SJCRH30 (cell line): ENCODE results near the gene SPR. TPM values are rescaled to one million over a fixed set of nuclear protein-coding genes. Genes with fewer than 3 reads are reported as not detected.

Experiments used
- DNase-seq, 2 experiments: peaks; one replicate each; pipeline ENCODE4 v3.0.0-alpha.2; 2015 to 2020
- H3K27ac ChIP-seq: fragments of 250-450 bp; sonication (Bioruptor Pico); 2 replicates; pipeline ENCODE4 v1.5.1; 2020; ENCODE audit warnings: mild to moderate bottlenecking, moderate library complexity
- H3K27me3 ChIP-seq: fragments of 250-450 bp; sonication (Bioruptor Pico); 2 replicates; pipeline ENCODE4 v1.5.1; 2020; ENCODE audit warnings: mild to moderate bottlenecking, moderate library complexity
- H3K36me3 ChIP-seq: fragments of 250-450 bp; sonication (Bioruptor Pico); 2 replicates; pipeline ENCODE4 v1.5.1; 2020; ENCODE audit warnings: mild to moderate bottlenecking, moderate library complexity
- H3K4me1 ChIP-seq: fragments of 250-450 bp; sonication (Bioruptor Pico); 2 replicates; pipeline ENCODE4 v1.5.1; 2020; ENCODE audit warnings: mild to moderate bottlenecking, moderate library complexity
- H3K4me3 ChIP-seq: fragments of 250-450 bp; sonication (Bioruptor Pico); 2 replicates; pipeline ENCODE4 v1.5.1; 2020; ENCODE audit warnings: mild to moderate bottlenecking, moderate library complexity
- H3K9me3 ChIP-seq: fragments of 250-450 bp; sonication (Bioruptor Pico); replicated peaks from 2 replicates; pipeline ENCODE4 v1.5.1; 2020; ENCODE audit warnings: mild to moderate bottlenecking, moderate library complexity
- total RNA-seq: library from RNA; depleted of rRNA; stranded (reverse); fragments of >200 nt; shearing (Covaris generic); gene quantifications from 2 replicates; pipeline ENCODE4 v1.2.3, GENCODE V29; 2014

SPR gene
- total RNA-seq, 1 experiment from 2014 or later, result 34.3 TPM

- no peak for DNase-seq
- Histone ChIP-seq H3K4me1 (no peaks in the 10 kb centered on the region), H3K9me3 (no peaks in the 10 kb centered on the region), H3K27ac (no peak overlapping the region), H3K36me3 (no peaks in the 10 kb centered on the region), H3K4me3 (peak overlapping the region; percentile 46), H3K27me3 (peaks cover 55% of the 10 kb centered on the region)
Observed at GRCh38 chr2:72915907-72916742, 28.9 kb downstream of the SPR start.

GRCh38 chr2:72916743-72917137, 29.5 kb downstream of the SPR start:
- Histone ChIP-seq H3K27ac (no peak overlapping the region), H3K9me3 (no peaks in the 10 kb centered on the region), H3K4me3 (no peak overlapping the region), H3K4me1 (no peaks in the 10 kb centered on the region), H3K36me3 (no peaks in the 10 kb centered on the region), H3K27me3 (peaks cover 58% of the 10 kb centered on the region)
- no peak for DNase-seq

GRCh38 chr2:72917138-72917876, 30.1 kb downstream of the SPR start, which contains the start of gene EMX1:
Gene EMX1, plus strand, starts transcription at chr2:72917519. Its CDS starts 334 bp downstream, at chr2:72917853.
- DNase-seq, result no peak
- peaks cover 64% of the 10 kb centered on the region for H3K27me3 ChIP-seq

GRCh38 chr2:72917877-72918553, 30.8 kb downstream of the SPR start:
- no peak for DNase-seq
- H3K4me1 ChIP-seq, result no peaks in the 10 kb centered on the region
- H3K27ac ChIP-seq, result no peak overlapping the region
- no peaks in the 10 kb centered on the region for H3K36me3 ChIP-seq
- H3K9me3 ChIP-seq, result no peaks in the 10 kb centered on the region
- peak overlapping the region; percentile 33 for H3K4me3 ChIP-seq
- H3K27me3 ChIP-seq, result peaks cover 64% of the 10 kb centered on the region

More at GRCh38 chr2:72917138-72917876, 30.1 kb downstream of the SPR start, which contains the start of gene EMX1:
- Histone ChIP-seq H3K9me3 (no peaks in the 10 kb centered on the region), H3K4me1 (no peaks in the 10 kb centered on the region), H3K36me3 (no peaks in the 10 kb centered on the region), H3K4me3 (peak within 1 kb of the TSS; percentile 33), H3K27ac (no peak within 1 kb of the TSS)

- Histone ChIP-seq H3K27ac (no peak overlapping the region), H3K9me3 (no peaks in the 10 kb centered on the region), H3K4me1 (no peaks in the 10 kb centered on the region), H3K36me3 (no peaks in the 10 kb centered on the region), H3K4me3 (peak overlapping the region; percentile 19; the same call in 1 of the 2 replicates), H3K27me3 (peaks cover 79% of the 10 kb centered on the region)
- DNase-seq, result no peak
Observed at GRCh38 chr2:72919414-72920317, 32.5 kb downstream of the SPR start.

GRCh38 chr2:72920318-72921087, 33.3 kb downstream of the SPR start:
- no peak for DNase-seq
- no peaks in the 10 kb centered on the region for H3K4me1 ChIP-seq
- no peaks in the 10 kb centered on the region for H3K36me3 ChIP-seq
- H3K27ac ChIP-seq, result no peak overlapping the region
- peaks cover 79% of the 10 kb centered on the region for H3K27me3 ChIP-seq
- H3K9me3 ChIP-seq, result no peaks in the 10 kb centered on the region
- peak overlapping the region; percentile 19; the same call in 1 of the 2 replicates for H3K4me3 ChIP-seq

GRCh38 chr2:72921088-72921851, 34.1 kb downstream of the SPR start:
- H3K36me3 ChIP-seq, result no peaks in the 10 kb centered on the region
- no peak for DNase-seq
- H3K4me1 ChIP-seq, result no peaks in the 10 kb centered on the region
- peaks cover 77% of the 10 kb centered on the region for H3K27me3 ChIP-seq
- H3K4me3 ChIP-seq, result no peak overlapping the region
- no peak overlapping the region for H3K27ac ChIP-seq
- no peaks in the 10 kb centered on the region for H3K9me3 ChIP-seq

GRCh38 chr2:72921853-72922252, 34.6 kb downstream of the SPR start:
- Histone ChIP-seq H3K4me1 (no peaks in the 10 kb centered on the region), H3K27me3 (peaks cover 71% of the 10 kb centered on the region), H3K36me3 (no peaks in the 10 kb centered on the region), H3K9me3 (no peaks in the 10 kb centered on the region), H3K4me3 (no peak overlapping the region), H3K27ac (no peak overlapping the region)
- DNase-seq, result no peak

GRCh38 chr2:72923833-72924352, 36.7 kb downstream of the SPR start:
- H3K27me3 ChIP-seq, result peaks cover 66% of the 10 kb centered on the region
- no peaks in the 10 kb centered on the region for H3K4me1 ChIP-seq
- H3K4me3 ChIP-seq, result no peak overlapping the region
- H3K9me3 ChIP-seq, result no peaks in the 10 kb centered on the region
- H3K27ac ChIP-seq, result no peak overlapping the region
- no peaks in the 10 kb centered on the region for H3K36me3 ChIP-seq
- no peak for DNase-seq

- DNase-seq, result no peak
- no peaks in the 10 kb centered on the region for H3K9me3 ChIP-seq
- H3K4me3 ChIP-seq, result no peak overlapping the region
- H3K27me3 ChIP-seq, result peaks cover 59% of the 10 kb centered on the region
- no peaks in the 10 kb centered on the region for H3K36me3 ChIP-seq
- H3K4me1 ChIP-seq, result no peaks in the 10 kb centered on the region
- H3K27ac ChIP-seq, result no peak overlapping the region
Observed at GRCh38 chr2:72924353-72925240, 37.4 kb downstream of the SPR start.

GRCh38 chr2:72925328-72925943, 38.2 kb downstream of the SPR start:
- H3K9me3 ChIP-seq, result no peaks in the 10 kb centered on the region
- peaks cover 52% of the 10 kb centered on the region for H3K27me3 ChIP-seq
- DNase-seq, result no peak
- no peaks in the 10 kb centered on the region for H3K4me1 ChIP-seq
- no peak overlapping the region for H3K4me3 ChIP-seq
- H3K36me3 ChIP-seq, result no peaks in the 10 kb centered on the region
- no peak overlapping the region for H3K27ac ChIP-seq

- no peaks in the 10 kb centered on the region for H3K36me3 ChIP-seq
- peaks cover under 1% of the 10 kb centered on the region for H3K4me1 ChIP-seq
- H3K9me3 ChIP-seq, result no peaks in the 10 kb centered on the region
- no peak overlapping the region for H3K27ac ChIP-seq
- no peak overlapping the region for H3K4me3 ChIP-seq
- H3K27me3 ChIP-seq, result peaks cover 45% of the 10 kb centered on the region
- no peak for DNase-seq
Observed at GRCh38 chr2:72926368-72926767, 39.2 kb downstream of the SPR start.
